ENCODE data around the gene PEA15.

PEA15 gene

GRCh38 chr1:160209321-160210046 is 4.3 kb downstream of the PEA15 start:
- DNase-seq: no peak

GRCh38 chr1:160210561-160210960 is 5.4 kb downstream of the PEA15 start:
- no peak for DNase-seq

- DNase-seq: no peak
These were observed 6.0 kb downstream of the PEA15 start for GRCh38 chr1:160211046-160211790.

- DNase-seq: no peak
These were observed 9.4 kb downstream of the PEA15 start for GRCh38 chr1:160214481-160215140.

- no peak for DNase-seq
These were observed 11.1 kb downstream of the PEA15 start for GRCh38 chr1:160216301-160216700.

DNA sequence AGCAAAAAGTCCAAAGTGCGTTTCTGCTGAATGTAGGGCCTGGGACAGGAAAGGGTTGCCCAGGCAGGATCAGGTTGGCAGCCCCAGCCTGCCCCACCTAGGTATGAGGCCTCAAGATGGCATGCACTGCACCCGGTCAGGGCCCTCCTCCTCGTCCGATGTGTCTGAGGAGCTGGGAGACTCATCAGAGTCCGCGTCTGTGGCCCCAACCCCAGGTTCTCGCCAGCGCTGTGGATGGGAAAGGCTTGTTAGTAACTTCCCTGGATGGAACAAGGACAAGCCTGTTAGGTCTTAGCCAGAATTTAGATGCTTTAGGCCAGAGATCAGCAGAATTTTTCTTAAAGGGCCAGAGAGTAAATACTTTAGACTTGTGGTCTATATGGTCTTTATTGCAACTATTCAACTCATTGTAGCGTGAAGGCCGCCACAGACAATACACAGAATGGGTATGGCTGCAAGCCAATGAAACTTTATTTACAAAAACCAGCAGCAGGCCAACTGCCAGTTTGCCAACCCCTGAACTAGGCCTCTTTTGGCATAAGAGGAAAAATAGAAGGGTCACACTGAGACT is 12.4 kb downstream of the PEA15 start:
- no peak for DNase-seq

DNA sequence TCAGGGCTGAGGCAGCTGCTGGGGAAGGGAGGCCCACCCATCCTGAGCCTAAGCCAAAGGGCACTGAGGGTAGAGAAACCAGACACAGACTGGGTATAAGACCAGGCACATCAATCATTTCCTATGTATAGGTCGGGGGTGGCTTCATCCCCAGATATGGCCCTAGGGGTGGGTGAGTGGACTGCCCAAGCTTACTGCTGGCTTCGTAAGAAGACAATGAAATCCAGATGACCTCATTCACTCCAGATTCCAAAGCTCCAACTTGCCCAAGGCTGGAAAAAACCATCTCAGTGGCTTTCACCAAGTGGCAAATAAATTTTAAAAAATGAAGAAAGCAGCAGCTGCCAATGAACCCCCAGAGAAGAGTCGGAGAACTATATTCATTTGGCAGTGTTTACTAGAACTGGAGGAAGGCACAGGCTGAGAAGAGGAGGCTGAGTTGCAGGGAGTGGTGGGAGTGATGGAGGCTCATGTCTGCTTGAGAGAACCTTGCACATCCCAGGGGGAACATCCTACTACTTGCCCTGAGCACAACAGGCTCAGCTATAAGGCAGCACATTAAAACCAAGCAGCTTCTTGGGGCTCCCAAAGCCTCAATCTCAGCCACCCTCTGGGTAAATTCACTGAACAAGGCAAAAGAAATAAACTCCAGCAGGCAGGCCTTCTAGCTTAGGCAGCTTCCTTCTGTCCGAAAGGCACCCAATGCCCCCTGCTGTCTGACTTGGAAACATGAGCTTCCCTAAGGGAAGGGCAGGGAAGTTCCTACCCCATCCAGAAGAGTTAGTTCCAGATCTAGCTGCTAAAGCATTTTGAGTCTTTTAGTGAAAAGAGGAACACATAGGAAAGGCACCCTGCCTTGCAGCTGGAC is 14.1 kb downstream of the PEA15 start:
- no peak for DNase-seq

DNA sequence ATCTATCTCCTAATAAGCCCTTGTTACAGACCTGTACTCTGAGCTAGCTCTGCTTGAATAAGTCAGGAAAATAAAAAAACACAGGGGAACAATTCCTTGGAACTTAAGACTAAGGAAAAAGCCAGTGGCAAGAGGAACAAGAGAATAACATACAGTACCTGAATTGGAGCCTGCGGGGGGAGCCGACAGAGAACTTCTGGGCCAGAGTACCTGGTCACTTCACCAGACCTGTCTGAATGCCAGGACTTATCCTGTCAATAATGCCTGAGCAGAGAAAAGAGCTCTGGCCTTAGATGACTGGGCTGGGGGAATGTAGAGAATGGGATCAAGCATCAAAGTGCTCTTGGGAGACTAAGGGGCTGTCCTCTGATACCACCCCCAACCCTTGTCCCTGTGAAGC is 15.1 kb downstream of the PEA15 start:
- DNase-seq: no peak

DNA sequence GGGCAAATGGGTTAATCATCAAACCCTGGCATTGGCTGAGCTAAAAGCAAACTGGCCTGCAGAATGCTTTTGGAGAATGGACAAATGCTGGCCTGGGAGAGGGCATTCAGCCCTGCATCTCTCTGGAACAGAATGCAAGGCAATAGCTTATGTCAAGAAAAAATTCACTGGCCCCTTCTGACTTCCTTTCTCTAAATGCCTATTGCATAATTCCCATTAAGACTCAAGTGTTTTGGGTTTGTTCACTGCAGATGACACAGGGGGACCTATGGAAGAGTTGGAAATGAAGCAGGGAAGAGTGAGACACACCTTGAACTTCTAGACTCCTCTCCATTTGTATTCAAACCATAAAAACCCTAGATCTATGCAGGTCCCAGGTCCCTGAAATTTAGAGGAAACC is 15.9 kb downstream of the PEA15 start:
- DNase-seq: no peak

GRCh38 chr1:160222546-160222945 is 17.4 kb downstream of the PEA15 start:
- DNase-seq: no peak

- DNase-seq: no peak
These were observed 19.4 kb downstream of the PEA15 start for GRCh38 chr1:160224606-160225005.

DNA sequence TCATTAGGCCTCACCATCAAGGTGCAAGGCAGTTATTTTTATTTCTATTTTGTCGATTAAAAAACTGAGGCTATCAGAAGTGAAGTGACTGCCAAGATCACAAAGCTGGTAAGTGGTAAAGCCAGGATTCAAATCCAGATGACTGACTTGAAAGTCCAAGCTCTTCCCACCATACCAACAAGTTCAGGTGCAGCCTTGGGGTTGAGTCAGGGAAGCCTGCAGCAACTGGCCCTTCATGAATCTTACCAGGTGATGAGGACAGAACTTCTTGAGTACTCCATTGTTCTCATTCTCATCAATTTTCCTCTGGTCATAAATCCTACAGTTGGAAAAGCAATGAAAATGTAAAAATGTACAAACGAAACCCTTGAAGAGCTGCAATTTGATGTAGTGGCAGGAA is 20.2 kb downstream of the PEA15 start:
- no peak for DNase-seq

GRCh38 chr1:160226623-160227022 is 21.4 kb downstream of the PEA15 start:
- DNase-seq: no peak

- DNase-seq: no peak
These were observed 21.9 kb downstream of the PEA15 start for GRCh38 chr1:160227034-160227433.

GRCh38 chr1:160227561-160227960 is 22.4 kb downstream of the PEA15 start:
- no peak for DNase-seq

GRCh38 chr1:160228431-160228830 is 23.2 kb downstream of the PEA15 start:
- no peak for DNase-seq

- DNase-seq: no peak
These were observed 27.7 kb downstream of the PEA15 start for GRCh38 chr1:160232911-160233310.

- no peak for DNase-seq
These were observed 31.6 kb downstream of the PEA15 start for GRCh38 chr1:160236806-160237205.

GRCh38 chr1:160237558-160237957 is 32.4 kb downstream of the PEA15 start:
- DNase-seq: no peak

DNA sequence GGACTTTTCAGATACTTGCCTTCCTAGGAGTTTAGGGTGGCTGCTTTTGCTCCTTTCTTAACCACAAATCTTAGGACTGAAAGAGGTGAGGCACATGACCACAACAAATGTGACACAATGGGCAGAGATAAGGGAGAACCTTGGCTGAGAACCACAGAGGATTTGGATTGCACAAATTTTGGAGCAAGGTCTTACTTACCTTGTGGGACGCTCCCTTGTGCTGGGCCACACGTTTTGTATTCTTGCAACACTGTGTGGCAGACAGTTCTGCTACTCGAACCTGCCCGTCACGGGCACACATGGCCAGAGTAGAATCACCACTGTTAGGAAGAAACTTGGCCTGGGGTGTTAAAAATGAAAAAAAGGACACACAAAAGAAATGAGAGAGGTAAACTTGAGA is 33.2 kb downstream of the PEA15 start:
- DNase-seq: no peak

GRCh38 chr1:160239582-160240299 is 34.6 kb downstream of the PEA15 start:
- no peak for DNase-seq

DNA sequence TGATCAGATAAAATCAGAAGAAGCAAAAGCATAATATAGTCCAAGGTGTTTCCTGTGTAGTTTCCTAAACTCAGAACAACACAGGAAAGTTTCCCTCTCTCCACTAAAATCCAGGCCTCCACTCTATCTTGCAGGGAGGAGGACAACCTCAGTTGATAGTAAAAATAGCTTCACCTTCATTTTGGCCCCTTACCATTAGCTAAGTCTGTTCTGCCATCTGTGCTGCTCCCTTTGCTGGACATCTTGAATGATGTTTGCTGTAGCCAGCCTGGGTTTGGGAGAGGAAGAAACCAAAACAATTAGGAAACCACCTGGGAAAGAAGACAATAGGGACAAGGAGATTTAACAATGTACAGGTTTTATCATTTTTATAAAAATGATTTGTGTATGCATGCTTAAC is 38.6 kb downstream of the PEA15 start:
- no peak for DNase-seq

All from CD4-positive, alpha-beta T cell treated with Interferon alpha-2 for 1 hour (primary cell).